ENCODE results near the gene USP49.

USP49 gene

DNA sequence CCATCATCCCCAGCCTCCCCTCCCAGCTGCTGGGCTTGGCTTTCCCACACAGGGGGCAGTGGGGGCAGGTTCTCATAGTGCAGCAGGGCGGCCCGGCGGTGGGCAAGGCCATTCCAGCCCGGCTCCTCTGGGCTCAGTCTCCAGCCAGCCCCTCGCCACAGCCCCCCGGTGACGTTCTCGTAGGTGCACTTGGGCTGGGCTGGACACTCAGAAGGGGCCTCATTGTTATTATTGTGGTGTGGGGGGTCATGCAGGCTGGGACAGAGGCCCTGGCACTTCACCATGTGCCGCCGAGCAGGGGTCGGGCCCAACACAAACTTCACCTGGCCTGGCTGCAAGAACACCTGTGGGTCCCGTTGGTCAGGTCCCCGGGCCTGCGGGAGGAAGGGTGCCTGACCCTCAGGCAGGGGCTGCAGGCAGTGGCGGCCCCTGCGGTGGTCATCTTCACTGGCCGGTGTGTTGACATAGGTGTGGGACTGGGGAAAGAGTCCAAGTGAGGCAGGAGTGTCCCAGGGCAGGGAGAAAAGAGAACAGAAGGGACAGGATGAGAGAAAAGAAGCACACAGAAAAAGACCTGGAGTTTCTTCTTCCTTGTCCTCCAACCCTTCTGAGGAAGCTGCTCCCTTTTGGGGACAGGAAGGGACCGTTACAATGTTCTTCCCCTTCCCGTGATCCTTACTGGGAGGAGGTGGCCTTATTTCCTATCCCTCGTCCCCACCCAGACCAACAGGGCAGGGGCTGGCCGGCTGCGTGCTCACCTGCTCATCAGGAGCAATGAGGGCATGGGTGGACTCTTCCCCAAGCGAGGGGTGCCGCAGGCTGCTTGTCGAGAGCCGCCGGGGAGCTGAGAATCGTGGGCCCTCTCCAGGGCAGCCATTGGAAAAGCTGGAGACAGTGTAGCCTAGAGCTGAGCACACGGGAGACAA lies 123.9 kb downstream of the USP49 start:
- ChIA-PET POLR2A (no interaction called here), CTCF (interaction anchor here (1.0 to 8.5 kb wide), 4 partner anchors 8 to 88 kb away, joined by 4 to 98 read pairs (median 37); partner anchors contain the start of gene TFEB)
- Histone ChIP-seq H3K27me3 (replicated peaks in 2 of 5; ENCODE audit: control insufficient read depth in 4 of 5, insufficient read depth in 5 of 5, low read length in 4 of 5) (no peaks in the 10 kb centered on the region), H3K36me3 (ENCODE audit: control insufficient read depth in 4 of 4, insufficient read depth in 4 of 4, low read length in 3 of 4) (peaks cover 0 to 49% (median 29%) of the 10 kb centered on the region in 4 experiments), H3K27ac (ENCODE audit: insufficient read depth in 1 of 2, low read depth in 1 of 2, low read length in 2 of 2, poor library complexity in 1 of 2, severe bottlenecking in 2 of 2) (no peak overlapping the region), H3K4me3 (ENCODE audit: control insufficient read depth in 1 of 7, extremely low read depth in 1 of 7, insufficient read depth in 4 of 7, low read depth in 2 of 7, low read length in 6 of 7) (no peak overlapping the region), H3K9me3 (ENCODE audit: control extremely low read depth in 1 of 5, control insufficient read depth in 4 of 5, insufficient read depth in 2 of 5, low read depth in 1 of 5, low read length in 4 of 5) (no peaks in the 10 kb centered on the region), H3K4me1 (ENCODE audit: control extremely low read depth in 1 of 4, control insufficient read depth in 4 of 4, insufficient read depth in 4 of 4, low read length in 3 of 4) (peaks cover 6 to 35% (median 33%) of the 10 kb centered on the region in 4 experiments)
- 95% methylated on average over 26 of the region's 29 CpGs for WGBS (ENCODE audit: insufficient coverage)
- no peak for DNase-seq

DNA sequence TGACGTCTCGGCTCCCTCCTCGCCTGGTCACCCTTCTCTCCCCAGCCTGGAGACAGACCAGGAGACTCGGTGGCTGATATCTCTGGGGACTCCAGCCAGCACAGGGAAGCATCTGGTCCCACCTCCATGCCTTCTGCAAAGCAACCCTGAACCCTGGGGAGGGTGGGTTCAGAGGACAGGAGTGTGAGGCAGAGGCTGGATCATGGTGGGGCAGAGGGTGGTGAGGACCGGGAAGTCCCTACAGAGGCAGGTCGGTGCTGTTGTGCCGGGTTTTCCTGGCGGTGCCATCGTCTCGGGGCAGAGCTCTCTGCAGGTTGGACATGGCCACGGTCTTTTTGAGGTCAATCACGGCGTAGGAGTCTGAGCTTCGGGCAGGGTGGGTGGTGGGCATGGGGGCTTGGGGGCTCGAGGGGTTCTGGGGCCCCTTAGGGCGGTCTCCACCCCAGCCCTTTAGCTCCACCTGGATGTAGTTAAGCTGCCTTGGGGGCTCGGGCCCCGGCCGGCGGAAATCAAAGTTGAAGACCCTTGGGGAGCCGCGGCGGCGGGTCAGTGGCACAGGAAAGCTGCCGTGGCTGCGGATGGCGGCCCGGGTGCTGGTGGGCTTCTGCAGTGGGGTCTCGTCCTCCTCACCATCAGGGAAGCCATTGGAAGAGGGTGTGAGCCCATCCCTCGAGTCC lies 124.7 kb downstream of the USP49 start:
- 94% methylated on average over 25 of the region's 30 CpGs for WGBS (ENCODE audit: insufficient coverage)
- POLR2A ChIA-PET = no interaction called here
- Histone ChIP-seq H3K27me3 (replicated peaks in 2 of 5; ENCODE audit: control insufficient read depth in 4 of 5, insufficient read depth in 5 of 5, low read length in 4 of 5) (no peaks in the 10 kb centered on the region), H3K9me3 (ENCODE audit: control extremely low read depth in 1 of 5, control insufficient read depth in 4 of 5, insufficient read depth in 2 of 5, low read depth in 1 of 5, low read length in 4 of 5) (no peaks in the 10 kb centered on the region), H3K4me3 (ENCODE audit: control insufficient read depth in 1 of 7, extremely low read depth in 1 of 7, insufficient read depth in 4 of 7, low read depth in 2 of 7, low read length in 6 of 7) (no peak overlapping the region), H3K27ac (ENCODE audit: insufficient read depth in 1 of 2, low read depth in 1 of 2, low read length in 2 of 2, poor library complexity in 1 of 2, severe bottlenecking in 2 of 2) (no peak overlapping the region), H3K36me3 (ENCODE audit: control insufficient read depth in 4 of 4, insufficient read depth in 4 of 4, low read length in 3 of 4) (peaks cover 0 to 46% (median 28%) of the 10 kb centered on the region in 4 experiments), H3K4me1 (ENCODE audit: control extremely low read depth in 1 of 4, control insufficient read depth in 4 of 4, insufficient read depth in 4 of 4, low read length in 3 of 4) (peaks cover 6 to 34% (median 32%) of the 10 kb centered on the region in 4 experiments)
- DNase-seq = no peak
- CTCF ChIA-PET = interaction anchor here (1.9 to 8.5 kb wide), 4 partner anchors 34 to 65 kb away, joined by 7 to 98 read pairs (median 39); partner anchors contain the start of gene TFEB

DNA sequence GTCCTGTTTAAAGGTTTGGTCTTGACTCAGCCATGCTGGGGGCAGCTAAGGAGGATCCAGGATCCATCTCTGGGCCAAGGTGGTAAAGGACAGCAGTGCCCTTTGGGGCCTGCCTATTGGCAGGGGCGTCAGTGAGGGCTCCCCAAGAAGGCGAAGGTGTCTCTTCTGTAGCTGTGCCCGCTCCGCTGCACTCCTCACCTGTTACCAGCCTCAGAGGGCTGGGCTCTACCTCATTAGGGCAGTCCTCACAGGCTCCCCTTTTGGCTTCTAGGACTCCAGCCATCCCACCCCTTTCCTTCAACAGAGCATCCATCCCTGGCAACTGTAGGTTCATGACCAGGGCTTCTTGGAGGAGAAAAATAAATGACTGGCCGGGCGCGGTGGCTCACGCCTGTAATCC lies 125.8 kb downstream of the USP49 start:
- WGBS (ENCODE audit: insufficient coverage) = 98% methylated on average over 4 of the region's 8 CpGs
- Histone ChIP-seq H3K9me3 (ENCODE audit: control extremely low read depth in 1 of 5, control insufficient read depth in 4 of 5, insufficient read depth in 2 of 5, low read depth in 1 of 5, low read length in 4 of 5) (no peaks in the 10 kb centered on the region), H3K36me3 (ENCODE audit: control insufficient read depth in 4 of 4, insufficient read depth in 4 of 4, low read length in 3 of 4) (peaks cover 0 to 34% (median 20%) of the 10 kb centered on the region in 4 experiments), H3K4me3 (ENCODE audit: control insufficient read depth in 1 of 7, extremely low read depth in 1 of 7, insufficient read depth in 4 of 7, low read depth in 2 of 7, low read length in 6 of 7) (no peak overlapping the region), H3K27me3 (replicated peaks in 2 of 5; ENCODE audit: control insufficient read depth in 4 of 5, insufficient read depth in 5 of 5, low read length in 4 of 5) (no peaks in the 10 kb centered on the region), H3K27ac (ENCODE audit: insufficient read depth in 1 of 2, low read depth in 1 of 2, low read length in 2 of 2, poor library complexity in 1 of 2, severe bottlenecking in 2 of 2) (peak overlapping the region in 1 of 2 experiments; percentile 82), H3K4me1 (ENCODE audit: control extremely low read depth in 1 of 4, control insufficient read depth in 4 of 4, insufficient read depth in 4 of 4, low read length in 3 of 4) (peaks cover 6 to 34% (median 32%) of the 10 kb centered on the region in 4 experiments)
- ChIA-PET POLR2A (interaction anchor here (1.2 to 1.5 kb wide), 2 partner anchors 18 to 36 kb away, joined by 4 to 7 read pairs; partner anchors contain the start of gene TOMM6), CTCF (interaction anchor here (1.0 to 2.4 kb wide), 8 partner anchors 7 to 64 kb away, joined by 3 to 12 read pairs (median 6); partner anchors contain the start of gene TOMM6)
- DNase-seq = no peak

DNA sequence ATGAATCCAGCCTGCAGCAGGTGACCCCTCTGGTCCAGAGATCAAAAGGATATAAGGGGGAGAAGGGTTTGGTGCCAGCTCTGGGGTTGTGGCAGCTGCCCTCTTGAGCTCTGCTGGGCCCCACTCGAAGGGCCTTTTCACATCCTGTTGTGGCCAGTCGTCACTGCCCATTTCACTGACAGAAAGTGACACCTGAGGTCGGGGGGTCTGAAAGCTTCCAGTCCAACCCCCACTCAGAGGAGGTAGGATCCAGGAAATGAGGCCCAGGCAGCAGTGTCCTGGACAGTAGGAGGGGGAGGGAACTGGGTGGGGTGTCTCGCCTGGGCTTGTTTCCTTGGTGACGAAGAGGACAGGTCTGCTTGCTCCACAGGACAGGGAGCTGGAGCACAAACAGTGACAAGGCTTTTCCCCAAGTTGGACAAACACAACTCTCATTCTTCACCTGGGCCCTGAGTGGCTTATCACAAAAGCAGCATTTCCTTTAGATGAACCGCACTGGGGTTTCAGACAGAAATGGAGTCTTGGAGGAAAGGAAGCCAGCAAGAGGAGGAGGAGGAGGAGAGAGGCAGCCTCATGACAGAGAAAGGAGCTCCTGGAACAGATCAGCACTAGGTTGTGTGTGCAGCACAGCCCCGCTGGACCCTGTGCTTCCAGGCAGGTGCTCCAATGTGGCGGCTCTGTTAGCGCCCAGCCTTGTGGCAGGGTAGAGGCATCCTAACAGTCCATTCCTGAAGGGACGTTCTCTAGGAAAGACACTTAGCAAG lies 126.4 kb downstream of the USP49 start:
- peak overlapping the region in 2 of 7 experiments; percentile 14 to 40 for H3K4me3 ChIP-seq (ENCODE audit: control insufficient read depth in 1 of 7, extremely low read depth in 1 of 7, insufficient read depth in 4 of 7, low read depth in 2 of 7, low read length in 6 of 7)
- DNase-seq = peak; percentile 75 to 92 (median 85)
- peak overlapping the region; percentile 78 to 82 for H3K27ac ChIP-seq (ENCODE audit: insufficient read depth in 1 of 2, low read depth in 1 of 2, low read length in 2 of 2, poor library complexity in 1 of 2, severe bottlenecking in 2 of 2)
- no peaks in the 10 kb centered on the region for H3K27me3 ChIP-seq (replicated peaks in 2 of 5; ENCODE audit: control insufficient read depth in 4 of 5, insufficient read depth in 5 of 5, low read length in 4 of 5)
- no peaks in the 10 kb centered on the region for H3K9me3 ChIP-seq (ENCODE audit: control extremely low read depth in 1 of 5, control insufficient read depth in 4 of 5, insufficient read depth in 2 of 5, low read depth in 1 of 5, low read length in 4 of 5)
- peaks cover 0 to 31% (median 17%) of the 10 kb centered on the region in 4 experiments for H3K36me3 ChIP-seq (ENCODE audit: control insufficient read depth in 4 of 4, insufficient read depth in 4 of 4, low read length in 3 of 4)
- POLR2A ChIA-PET = interaction anchor here (0.5 to 1.5 kb wide), 4 partner anchors 19 to 36 kb away, joined by 3 to 7 read pairs (median 4); partner anchors contain the start of gene TOMM6
- H3K4me1 ChIP-seq (ENCODE audit: control extremely low read depth in 1 of 4, control insufficient read depth in 4 of 4, insufficient read depth in 4 of 4, low read length in 3 of 4) = peaks cover 6 to 40% (median 34%) of the 10 kb centered on the region in 4 experiments
- CTCF ChIA-PET = interaction anchor here (1.0 to 2.4 kb wide), 10 partner anchors 8 to 63 kb away, joined by 3 to 12 read pairs (median 5); partner anchors contain the start of gene TOMM6
- WGBS (ENCODE audit: insufficient coverage) = 24% methylated on average over 6 of the region's 10 CpGs

DNA sequence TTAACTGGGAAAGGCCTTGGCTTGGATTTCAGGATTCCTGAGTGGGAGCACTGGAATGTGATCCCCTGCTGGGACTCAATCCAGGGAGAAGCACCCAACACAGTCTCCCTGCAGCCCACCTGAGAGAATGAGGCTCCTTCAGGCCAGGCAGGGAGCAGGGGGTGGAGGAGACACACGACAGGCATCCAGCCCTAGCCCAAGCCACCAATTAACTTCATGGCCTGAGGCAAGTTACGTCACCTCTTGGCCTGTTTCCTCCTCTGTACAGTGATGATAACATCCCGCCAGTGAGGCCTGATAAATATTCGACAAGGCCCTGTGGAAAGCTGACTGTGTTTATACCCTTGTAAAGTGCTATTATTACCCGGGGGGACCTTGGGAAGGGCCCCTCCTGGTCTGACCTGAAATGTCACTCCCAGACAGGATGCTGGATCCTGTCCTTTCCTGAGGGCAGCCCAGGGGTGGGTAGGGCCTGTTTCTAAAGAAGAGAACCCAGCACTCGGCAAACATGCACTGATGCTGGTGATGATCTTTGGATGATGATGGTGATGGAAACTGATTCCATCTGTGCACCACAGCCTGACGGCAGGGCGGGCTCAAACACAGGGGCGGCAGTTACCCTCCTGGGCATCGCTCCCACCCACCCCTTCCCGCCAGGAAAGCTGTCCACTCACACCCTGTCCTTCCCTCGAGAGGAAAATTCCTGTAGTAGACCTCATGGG lies 127.9 kb downstream of the USP49 start:
- peak; percentile 86 to 93 (median 89) for DNase-seq
- H3K27ac ChIP-seq (ENCODE audit: insufficient read depth in 1 of 2, low read depth in 1 of 2, low read length in 2 of 2, poor library complexity in 1 of 2, severe bottlenecking in 2 of 2) = peak overlapping the region; percentile 78 to 82
- peaks cover 0 to 22% (median 14%) of the 10 kb centered on the region in 4 experiments for H3K36me3 ChIP-seq (ENCODE audit: control insufficient read depth in 4 of 4, insufficient read depth in 4 of 4, low read length in 3 of 4)
- H3K27me3 ChIP-seq (replicated peaks in 2 of 5; ENCODE audit: control insufficient read depth in 4 of 5, insufficient read depth in 5 of 5, low read length in 4 of 5) = no peaks in the 10 kb centered on the region
- peaks cover 6 to 46% (median 36%) of the 10 kb centered on the region in 4 experiments for H3K4me1 ChIP-seq (ENCODE audit: control extremely low read depth in 1 of 4, control insufficient read depth in 4 of 4, insufficient read depth in 4 of 4, low read length in 3 of 4)
- ChIA-PET CTCF (interaction anchor here (0.8 to 4.1 kb wide), 2 partner anchors 9 to 30 kb away, joined by 3 to 16 read pairs; no protein-coding TSS in a partner anchor), POLR2A (interaction anchor here (1.7 kb wide), 1 partner anchor 32 kb away, joined by 4 read pairs; the partner anchor contains the start of gene TFEB)
- H3K4me3 ChIP-seq (ENCODE audit: control insufficient read depth in 1 of 7, extremely low read depth in 1 of 7, insufficient read depth in 4 of 7, low read depth in 2 of 7, low read length in 6 of 7) = peak overlapping the region in 1 of 7 experiments; percentile 8
- no peaks in the 10 kb centered on the region for H3K9me3 ChIP-seq (ENCODE audit: control extremely low read depth in 1 of 5, control insufficient read depth in 4 of 5, insufficient read depth in 2 of 5, low read depth in 1 of 5, low read length in 4 of 5)
- 51% methylated on average over 12 of the region's 12 CpGs for WGBS (ENCODE audit: insufficient coverage)

Measured in common myeloid progenitor, CD34-positive (primary cell).